Thyroid gland (tissue), 4 donors: ENCODE measurements around the gene BEAN1.

Experiments used
- POLR2A ChIP-seq, 2 donors: fragments of 450-650 bp; IDR thresholded peaks; one replicate each; pipeline ENCODE4 v1.6.1; 2017; ENCODE audit warnings: antibody characterized with exemption in 2 of 2, mild to moderate bottlenecking in 2 of 2, moderate library complexity in 1 of 2
- TF ChIP-seq, protein P1 (sequence below), 6 experiments: fragments of 200-600 bp in 3 of 6; fragments of 450-650 bp in 3 of 6; sonication (generic) in 3 of 6; IDR thresholded peaks; one replicate each; pipeline ENCODE4 v1.5.1; 2016 to 2019; ENCODE audit warnings: antibody characterized with exemption in 6 of 6, mild to moderate bottlenecking in 2 of 6, inconsistent platforms in 1 of 6, moderate library complexity in 1 of 6

DNA sequence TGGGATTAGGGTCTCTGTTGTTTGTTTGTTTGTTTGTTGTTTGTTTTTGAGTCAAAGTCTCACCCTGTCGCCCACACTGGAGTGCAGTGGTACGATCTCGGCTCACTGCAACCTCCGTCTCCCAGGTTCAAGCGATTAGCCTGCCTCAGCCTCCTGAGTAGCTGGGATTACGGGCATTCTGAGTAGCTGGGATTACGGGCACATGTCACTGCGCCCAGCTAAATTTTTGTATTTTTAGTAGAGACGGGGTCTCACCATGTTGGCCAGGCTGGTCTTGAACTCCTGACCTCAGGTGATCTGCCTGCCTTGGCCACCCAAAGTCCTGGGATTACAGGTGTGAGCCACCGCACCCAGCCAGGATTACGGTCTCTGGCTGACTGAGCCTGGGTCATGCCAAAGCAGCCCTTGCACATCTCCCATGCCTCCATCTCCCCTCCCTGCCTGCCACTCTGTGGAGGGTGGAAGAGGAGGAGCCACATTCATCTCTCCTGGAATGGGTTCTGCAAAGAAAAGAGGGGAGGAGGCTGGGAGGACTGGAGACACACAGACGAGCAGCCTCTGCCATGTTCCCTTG, 59.2 kb downstream of the BEAN1 start:
- TF ChIP-seq, protein P1, sequence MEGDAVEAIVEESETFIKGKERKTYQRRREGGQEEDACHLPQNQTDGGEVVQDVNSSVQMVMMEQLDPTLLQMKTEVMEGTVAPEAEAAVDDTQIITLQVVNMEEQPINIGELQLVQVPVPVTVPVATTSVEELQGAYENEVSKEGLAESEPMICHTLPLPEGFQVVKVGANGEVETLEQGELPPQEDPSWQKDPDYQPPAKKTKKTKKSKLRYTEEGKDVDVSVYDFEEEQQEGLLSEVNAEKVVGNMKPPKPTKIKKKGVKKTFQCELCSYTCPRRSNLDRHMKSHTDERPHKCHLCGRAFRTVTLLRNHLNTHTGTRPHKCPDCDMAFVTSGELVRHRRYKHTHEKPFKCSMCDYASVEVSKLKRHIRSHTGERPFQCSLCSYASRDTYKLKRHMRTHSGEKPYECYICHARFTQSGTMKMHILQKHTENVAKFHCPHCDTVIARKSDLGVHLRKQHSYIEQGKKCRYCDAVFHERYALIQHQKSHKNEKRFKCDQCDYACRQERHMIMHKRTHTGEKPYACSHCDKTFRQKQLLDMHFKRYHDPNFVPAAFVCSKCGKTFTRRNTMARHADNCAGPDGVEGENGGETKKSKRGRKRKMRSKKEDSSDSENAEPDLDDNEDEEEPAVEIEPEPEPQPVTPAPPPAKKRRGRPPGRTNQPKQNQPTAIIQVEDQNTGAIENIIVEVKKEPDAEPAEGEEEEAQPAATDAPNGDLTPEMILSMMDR (IDR thresholded peaks at IDR 0.05), result no peak
- TF ChIP-seq POLR2A (IDR thresholded peaks at IDR 0.05), result no peak
